DOHH2 (cell line): ENCODE results near the gene SLC2A10.

Source experiments
- H3F3A ChIP-seq: fragments of 200-600 bp; sonication (generic), shearing (Covaris generic); 2 replicates; pipeline ENCODE4 v1.6.0; 2016; ENCODE audit warnings: antibody characterized with exemption, mild to moderate bottlenecking; ENCODE audit not compliant: control insufficient read depth, insufficient read depth
- H3K27ac ChIP-seq: fragments of 200-600 bp; sonication (generic); 2 replicates; pipeline ENCODE4 v1.5.1; 2014; ENCODE audit warnings: low read depth, mild to moderate bottlenecking, low read length, moderate library complexity
- H3K27me3 ChIP-seq: fragments of 200-600 bp; sonication (generic); 2 replicates; pipeline ENCODE4 v1.6.1; 2014; ENCODE audit warnings: mild to moderate bottlenecking, low read length, mixed read lengths; ENCODE audit not compliant: control insufficient read depth
- H3K36me3 ChIP-seq: fragments of 200-600 bp; sonication (generic); 2 replicates; pipeline ENCODE4 v1.6.1; 2014; ENCODE audit warnings: mild to moderate bottlenecking, low read length, moderate library complexity, mixed read lengths; ENCODE audit not compliant: control insufficient read depth
- H3K4me1 ChIP-seq: fragments of 200-600 bp; sonication (generic); 2 replicates; pipeline ENCODE4 v1.6.1; 2014; ENCODE audit warnings: mild to moderate bottlenecking, low read length, mixed read lengths; ENCODE audit not compliant: control insufficient read depth
- H3K4me2 ChIP-seq: fragments of 200-600 bp; sonication (generic); 2 replicates; pipeline ENCODE4 v1.6.0; 2014; ENCODE audit warnings: mild to moderate bottlenecking, low read length, moderate library complexity
- H3K4me3 ChIP-seq: fragments of 200-600 bp; sonication (generic); 2 replicates; pipeline ENCODE4 v1.5.1; 2014; ENCODE audit warnings: mild to moderate bottlenecking, low read length, mixed read lengths
- H3K79me2 ChIP-seq: fragments of 200-600 bp; sonication (generic); 2 replicates; pipeline ENCODE4 v1.6.1; 2014; ENCODE audit warnings: mild to moderate bottlenecking, low read length, mixed read lengths; ENCODE audit not compliant: control insufficient read depth
- H3K9me2 ChIP-seq: fragments of 200-600 bp; sonication (generic); replicated peaks from 2 replicates; pipeline ENCODE4 v1.6.1; 2014; ENCODE audit warnings: mild to moderate bottlenecking, low read length, mixed read lengths; ENCODE audit not compliant: control insufficient read depth
- H3K9me3 ChIP-seq: fragments of 200-600 bp; sonication (generic); 2 replicates; pipeline ENCODE4 v1.6.1; 2014; ENCODE audit warnings: antibody characterized with exemption, low read length, mixed read lengths; ENCODE audit not compliant: control insufficient read depth, insufficient read depth
- H4K20me1 ChIP-seq: fragments of 200-600 bp; sonication (generic); 2 replicates; pipeline ENCODE4 v1.6.0; 2014; ENCODE audit warnings: low read depth, mild to moderate bottlenecking, antibody characterized with exemption, low read length, moderate library complexity; ENCODE audit not compliant: control insufficient read depth, insufficient read depth
- EZH2phosphoT487 ChIP-seq: fragments of 200-600 bp; sonication (generic); IDR thresholded peaks from 2 replicates; pipeline ENCODE4 v1.6.1; 2017; ENCODE audit warnings: borderline replicate concordance, mild to moderate bottlenecking, antibody characterized with exemption, low read length, moderate library complexity, mixed read lengths
- TF ChIP-seq, protein P1 (sequence below): fragments of 200-600 bp; sonication (generic); IDR thresholded peaks from one replicate; pipeline ENCODE4 v1.5.1; 2014; ENCODE audit warnings: antibody characterized with exemption, mild to moderate bottlenecking, low read depth, low read length; ENCODE audit not compliant: poor library complexity, severe bottlenecking

SLC2A10 gene

DNA sequence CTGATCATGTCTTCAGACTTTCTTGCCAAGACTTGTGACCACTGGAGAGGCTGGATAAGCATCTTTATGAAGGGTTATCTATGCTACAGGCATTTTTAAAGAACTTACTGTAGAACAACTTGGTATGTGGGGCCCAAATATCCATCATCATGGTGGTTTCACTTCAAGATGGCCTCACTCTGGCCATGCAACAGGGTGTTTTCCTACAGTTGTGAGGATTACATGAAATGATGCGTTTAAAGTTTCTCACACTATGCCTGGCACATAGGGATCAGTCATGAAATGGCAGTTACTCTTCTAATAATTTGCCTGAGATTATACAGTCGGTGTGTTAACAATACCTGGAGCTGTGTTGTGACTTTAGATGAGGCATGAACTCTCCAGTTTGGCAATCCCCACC, 13.0 kb downstream of the SLC2A10 start:
- H3K27me3 ChIP-seq, result peaks cover 8% of the 10 kb centered on the region; the same call in 1 of the 2 replicates
- no peak overlapping the region for H3K4me2 ChIP-seq
- H3K27ac ChIP-seq, result no peak overlapping the region
- no peak for TF ChIP-seq EZH2phosphoT487
- TF ChIP-seq, protein P1, sequence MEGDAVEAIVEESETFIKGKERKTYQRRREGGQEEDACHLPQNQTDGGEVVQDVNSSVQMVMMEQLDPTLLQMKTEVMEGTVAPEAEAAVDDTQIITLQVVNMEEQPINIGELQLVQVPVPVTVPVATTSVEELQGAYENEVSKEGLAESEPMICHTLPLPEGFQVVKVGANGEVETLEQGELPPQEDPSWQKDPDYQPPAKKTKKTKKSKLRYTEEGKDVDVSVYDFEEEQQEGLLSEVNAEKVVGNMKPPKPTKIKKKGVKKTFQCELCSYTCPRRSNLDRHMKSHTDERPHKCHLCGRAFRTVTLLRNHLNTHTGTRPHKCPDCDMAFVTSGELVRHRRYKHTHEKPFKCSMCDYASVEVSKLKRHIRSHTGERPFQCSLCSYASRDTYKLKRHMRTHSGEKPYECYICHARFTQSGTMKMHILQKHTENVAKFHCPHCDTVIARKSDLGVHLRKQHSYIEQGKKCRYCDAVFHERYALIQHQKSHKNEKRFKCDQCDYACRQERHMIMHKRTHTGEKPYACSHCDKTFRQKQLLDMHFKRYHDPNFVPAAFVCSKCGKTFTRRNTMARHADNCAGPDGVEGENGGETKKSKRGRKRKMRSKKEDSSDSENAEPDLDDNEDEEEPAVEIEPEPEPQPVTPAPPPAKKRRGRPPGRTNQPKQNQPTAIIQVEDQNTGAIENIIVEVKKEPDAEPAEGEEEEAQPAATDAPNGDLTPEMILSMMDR, result no peak
- no peaks in the 10 kb centered on the region for H3K36me3 ChIP-seq
- H3K4me1 ChIP-seq, result no peaks in the 10 kb centered on the region
- no peaks in the 10 kb centered on the region for H3K79me2 ChIP-seq
- no peaks in the 10 kb centered on the region for H3K9me2 ChIP-seq
- no peaks in the 10 kb centered on the region for H3K9me3 ChIP-seq
- no peak overlapping the region for H3K4me3 ChIP-seq
- H4K20me1 ChIP-seq, result no peaks in the 10 kb centered on the region
- H3F3A ChIP-seq, result no peaks in the 10 kb centered on the region

DNA sequence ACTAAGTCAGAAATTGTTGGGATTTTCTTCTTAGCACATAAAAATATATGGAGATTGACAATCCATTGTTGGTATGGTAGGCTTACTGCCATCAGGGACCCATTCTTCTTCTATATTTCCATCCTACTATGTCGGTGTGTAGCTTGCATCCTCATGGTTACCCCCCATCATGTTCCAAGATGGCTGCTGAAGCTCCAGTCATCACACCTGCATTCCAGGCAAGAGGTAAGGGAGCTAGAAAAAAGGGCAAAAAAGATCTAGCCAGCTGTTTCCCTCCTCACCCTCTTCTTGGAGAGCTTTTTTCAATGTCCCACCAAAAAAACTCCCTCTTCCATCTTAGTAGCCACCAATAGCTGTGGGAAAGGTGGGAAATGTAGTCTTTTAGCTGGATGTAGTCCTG, 13.6 kb downstream of the SLC2A10 start:
- H3F3A ChIP-seq, result no peaks in the 10 kb centered on the region
- no peaks in the 10 kb centered on the region for H3K4me1 ChIP-seq
- H3K4me3 ChIP-seq, result no peak overlapping the region
- H3K9me2 ChIP-seq, result no peaks in the 10 kb centered on the region
- TF ChIP-seq EZH2phosphoT487, result no peak
- TF ChIP-seq, protein P1, result no peak
- peaks cover 8% of the 10 kb centered on the region; the same call in 1 of the 2 replicates for H3K27me3 ChIP-seq
- no peaks in the 10 kb centered on the region for H3K79me2 ChIP-seq
- no peak overlapping the region for H3K27ac ChIP-seq
- no peak overlapping the region for H3K4me2 ChIP-seq
- no peaks in the 10 kb centered on the region for H3K36me3 ChIP-seq
- no peaks in the 10 kb centered on the region for H3K9me3 ChIP-seq
- no peaks in the 10 kb centered on the region for H4K20me1 ChIP-seq

DNA sequence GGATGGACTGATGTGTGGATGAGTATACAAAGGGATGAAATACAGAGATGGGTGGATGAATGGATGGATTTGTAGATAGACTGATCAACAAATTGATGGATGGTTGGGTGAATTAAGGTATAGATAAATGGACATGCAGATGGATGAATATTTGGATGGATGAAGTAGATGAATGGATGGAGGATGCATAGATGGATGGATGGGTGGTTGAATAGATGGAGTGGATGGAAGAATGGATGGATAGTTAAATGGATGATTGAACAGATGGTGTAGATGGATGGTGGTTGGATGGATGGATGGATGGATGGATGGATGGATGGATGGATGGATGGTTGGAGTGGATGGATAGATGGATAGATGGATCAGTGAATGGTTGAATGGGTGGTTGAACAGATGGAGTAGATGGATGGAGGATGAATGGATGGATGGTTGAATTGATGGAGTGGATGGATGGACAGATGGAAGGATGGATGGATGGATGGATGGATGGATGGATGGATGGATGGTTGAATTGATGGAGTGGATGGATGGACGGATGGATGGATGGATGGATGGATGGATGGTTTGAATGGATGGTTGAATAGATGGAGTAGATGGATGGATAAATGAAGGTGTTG, 15.0 kb downstream of the SLC2A10 start:
- H3K4me2 ChIP-seq, result no peak overlapping the region
- TF ChIP-seq, protein P1, result no peak
- TF ChIP-seq EZH2phosphoT487, result no peak
- no peaks in the 10 kb centered on the region for H4K20me1 ChIP-seq
- no peaks in the 10 kb centered on the region for H3K36me3 ChIP-seq
- H3K4me1 ChIP-seq, result no peaks in the 10 kb centered on the region
- peaks cover 8% of the 10 kb centered on the region; the same call in 1 of the 2 replicates for H3K27me3 ChIP-seq
- H3F3A ChIP-seq, result no peaks in the 10 kb centered on the region
- no peaks in the 10 kb centered on the region for H3K9me3 ChIP-seq
- no peaks in the 10 kb centered on the region for H3K9me2 ChIP-seq
- H3K4me3 ChIP-seq, result no peak overlapping the region
- no peaks in the 10 kb centered on the region for H3K79me2 ChIP-seq
- no peak overlapping the region for H3K27ac ChIP-seq
